ENCODE data around the gene OR5K4.

DNA sequence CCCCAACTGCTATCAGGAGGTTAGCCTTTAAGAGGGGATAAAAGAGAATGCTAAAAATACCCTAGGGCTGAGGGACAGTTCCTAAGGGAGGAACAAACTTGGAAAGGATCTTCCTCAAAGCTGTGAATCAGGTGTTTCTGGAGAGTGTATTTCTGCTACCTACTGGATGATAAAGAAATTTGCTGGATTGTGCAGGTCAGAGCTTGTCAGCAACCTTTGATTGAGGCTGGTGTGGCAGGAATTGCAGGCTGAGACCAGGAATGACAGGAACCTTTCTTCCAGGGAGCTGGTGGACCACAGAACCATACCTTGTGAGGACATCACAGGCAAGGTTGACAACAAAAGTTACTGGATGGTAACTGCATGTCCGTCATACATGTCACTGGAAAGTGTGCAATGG lies 14.6 kb upstream of the OR5K4 start:
- TF ChIP-seq JUN (IDR thresholded peaks at IDR 0.05; ENCODE audit: borderline replicate concordance, low read depth, low read length) (no peak), JUN (CRISPR knock-in tag; IDR thresholded peaks at IDR 0.05; ENCODE audit: borderline replicate concordance) (no peak), CEBPZ (IDR thresholded peaks at IDR 0.05; ENCODE audit: borderline replicate concordance, low read depth, low read length) (no peak)
- TF ChIP-seq, protein P1, sequence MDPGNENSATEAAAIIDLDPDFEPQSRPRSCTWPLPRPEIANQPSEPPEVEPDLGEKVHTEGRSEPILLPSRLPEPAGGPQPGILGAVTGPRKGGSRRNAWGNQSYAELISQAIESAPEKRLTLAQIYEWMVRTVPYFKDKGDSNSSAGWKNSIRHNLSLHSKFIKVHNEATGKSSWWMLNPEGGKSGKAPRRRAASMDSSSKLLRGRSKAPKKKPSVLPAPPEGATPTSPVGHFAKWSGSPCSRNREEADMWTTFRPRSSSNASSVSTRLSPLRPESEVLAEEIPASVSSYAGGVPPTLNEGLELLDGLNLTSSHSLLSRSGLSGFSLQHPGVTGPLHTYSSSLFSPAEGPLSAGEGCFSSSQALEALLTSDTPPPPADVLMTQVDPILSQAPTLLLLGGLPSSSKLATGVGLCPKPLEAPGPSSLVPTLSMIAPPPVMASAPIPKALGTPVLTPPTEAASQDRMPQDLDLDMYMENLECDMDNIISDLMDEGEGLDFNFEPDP (CRISPR knock-in tag; IDR thresholded peaks at IDR 0.05), result no peak

Data from K562 (cell line).